Mucosa of stomach (tissue), 1 donor: Measurements from ENCODE around the gene GLRX3.

Source experiments
- H3K27me3 ChIP-seq: one replicate; pipeline ENCODE4 v1.7.0; 2013; ENCODE audit warnings: mild to moderate bottlenecking, low read length; ENCODE audit not compliant: control insufficient read depth, insufficient read depth
- H3K36me3 ChIP-seq: one replicate; pipeline ENCODE4 v1.7.0; 2013; ENCODE audit warnings: low read length; ENCODE audit not compliant: control insufficient read depth, insufficient read depth
- H3K4me1 ChIP-seq: one replicate; pipeline ENCODE4 v1.7.0; 2013; ENCODE audit warnings: mild to moderate bottlenecking, low read length; ENCODE audit not compliant: control insufficient read depth, insufficient read depth
- H3K4me3 ChIP-seq: one replicate; pipeline ENCODE4 v1.7.0; 2013; ENCODE audit warnings: low read length
- H3K9ac ChIP-seq: one replicate; pipeline ENCODE4 v1.7.0; 2013; ENCODE audit warnings: mild to moderate bottlenecking, low read length, moderate library complexity
- H3K9me3 ChIP-seq: one replicate; pipeline ENCODE4 v1.7.0; 2013; ENCODE audit warnings: mild to moderate bottlenecking, low read length, moderate library complexity; ENCODE audit not compliant: control insufficient read depth
- donor health status: Pancreatic carcinoma.

GLRX3 gene

GRCh38 chr10:130141038-130141437 is 4.8 kb downstream of the GLRX3 start:
- Histone ChIP-seq H3K4me1 (peaks cover 12% of the 10 kb centered on the region), H3K9ac (no peak overlapping the region), H3K36me3 (no peaks in the 10 kb centered on the region), H3K9me3 (no peaks in the 10 kb centered on the region), H3K4me3 (no peak overlapping the region), H3K27me3 (no peaks in the 10 kb centered on the region)

DNA sequence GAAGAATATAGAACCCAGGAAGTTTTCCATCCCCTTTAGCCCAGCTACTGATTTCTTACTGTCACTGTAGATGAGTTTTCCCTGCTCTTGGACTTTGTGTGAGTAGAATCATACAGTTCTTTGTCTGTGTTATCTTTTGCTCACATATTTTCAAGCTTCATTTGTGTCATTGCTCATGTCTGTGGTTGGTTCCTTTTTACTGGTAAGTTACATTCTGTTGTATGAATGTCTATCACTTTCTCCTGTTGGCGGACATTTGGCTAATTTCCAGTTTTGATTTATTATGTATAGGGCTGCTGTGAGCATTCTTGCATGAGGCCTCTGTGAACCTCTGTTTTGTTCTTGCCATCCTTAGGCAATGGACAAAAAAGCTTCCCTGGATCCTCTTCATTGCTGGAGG is 5.3 kb downstream of the GLRX3 start:
- H3K36me3 ChIP-seq: no peaks in the 10 kb centered on the region
- H3K27me3 ChIP-seq: no peaks in the 10 kb centered on the region
- H3K9me3 ChIP-seq: no peaks in the 10 kb centered on the region
- peaks cover 12% of the 10 kb centered on the region for H3K4me1 ChIP-seq
- no peak overlapping the region for H3K9ac ChIP-seq
- H3K4me3 ChIP-seq: no peak overlapping the region

DNA sequence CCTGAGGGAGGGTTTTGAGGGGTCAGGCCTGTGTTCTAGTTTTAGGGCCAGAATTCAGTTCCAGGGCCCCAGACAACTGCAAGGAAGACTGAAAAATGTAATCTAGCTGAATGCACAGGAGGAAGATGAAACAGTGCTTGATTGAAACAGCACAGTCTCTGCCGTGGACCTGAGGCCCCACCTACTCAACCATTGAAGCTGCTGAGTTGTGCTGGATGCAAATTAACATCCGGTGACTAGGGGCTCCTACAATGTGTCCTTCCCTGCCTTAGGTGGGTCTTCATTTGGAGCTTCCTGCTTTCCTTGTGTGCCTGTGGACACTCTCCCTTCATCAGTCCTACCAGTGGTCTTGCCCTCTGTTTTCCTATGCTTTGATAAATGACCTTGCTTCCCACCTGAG is 5.7 kb downstream of the GLRX3 start:
- no peaks in the 10 kb centered on the region for H3K36me3 ChIP-seq
- H3K4me3 ChIP-seq: no peak overlapping the region
- no peaks in the 10 kb centered on the region for H3K9me3 ChIP-seq
- no peak overlapping the region for H3K9ac ChIP-seq
- no peaks in the 10 kb centered on the region for H3K27me3 ChIP-seq
- H3K4me1 ChIP-seq: peaks cover 12% of the 10 kb centered on the region

- no peaks in the 10 kb centered on the region for H3K27me3 ChIP-seq
- no peak overlapping the region for H3K4me3 ChIP-seq
- H3K9ac ChIP-seq: no peak overlapping the region
- no peaks in the 10 kb centered on the region for H3K36me3 ChIP-seq
- H3K4me1 ChIP-seq: no peaks in the 10 kb centered on the region
- no peaks in the 10 kb centered on the region for H3K9me3 ChIP-seq
Observed at GRCh38 chr10:130146042-130146441, 9.9 kb downstream of the GLRX3 start.

GRCh38 chr10:130159192-130159794 is 23.1 kb downstream of the GLRX3 start:
- Histone ChIP-seq H3K4me3 (no peak overlapping the region), H3K9me3 (no peaks in the 10 kb centered on the region), H3K36me3 (no peaks in the 10 kb centered on the region), H3K4me1 (no peaks in the 10 kb centered on the region), H3K9ac (no peak overlapping the region), H3K27me3 (no peaks in the 10 kb centered on the region)

- no peaks in the 10 kb centered on the region for H3K4me1 ChIP-seq
- no peak overlapping the region for H3K4me3 ChIP-seq
- no peaks in the 10 kb centered on the region for H3K27me3 ChIP-seq
- H3K9me3 ChIP-seq: no peaks in the 10 kb centered on the region
- no peak overlapping the region for H3K9ac ChIP-seq
- no peaks in the 10 kb centered on the region for H3K36me3 ChIP-seq
Observed at GRCh38 chr10:130160775-130161174, 24.6 kb downstream of the GLRX3 start.

- Histone ChIP-seq H3K9ac (no peak overlapping the region), H3K36me3 (no peaks in the 10 kb centered on the region), H3K4me1 (no peaks in the 10 kb centered on the region), H3K4me3 (no peak overlapping the region), H3K27me3 (no peaks in the 10 kb centered on the region), H3K9me3 (no peaks in the 10 kb centered on the region)
Observed at GRCh38 chr10:130161331-130161730, 25.1 kb downstream of the GLRX3 start.

- Histone ChIP-seq H3K9me3 (no peaks in the 10 kb centered on the region), H3K36me3 (no peaks in the 10 kb centered on the region), H3K9ac (no peak overlapping the region), H3K27me3 (no peaks in the 10 kb centered on the region), H3K4me1 (peaks cover 12% of the 10 kb centered on the region), H3K4me3 (no peak overlapping the region)
Observed at GRCh38 chr10:130167193-130167592, 31.0 kb downstream of the GLRX3 start.

- H3K9me3 ChIP-seq: no peaks in the 10 kb centered on the region
- no peaks in the 10 kb centered on the region for H3K27me3 ChIP-seq
- no peak overlapping the region for H3K4me3 ChIP-seq
- no peak overlapping the region for H3K9ac ChIP-seq
- H3K36me3 ChIP-seq: no peaks in the 10 kb centered on the region
- peaks cover 12% of the 10 kb centered on the region for H3K4me1 ChIP-seq
Observed at GRCh38 chr10:130167707-130168106, 31.5 kb downstream of the GLRX3 start.

- no peak overlapping the region for H3K9ac ChIP-seq
- H3K27me3 ChIP-seq: no peaks in the 10 kb centered on the region
- no peaks in the 10 kb centered on the region for H3K9me3 ChIP-seq
- H3K4me3 ChIP-seq: no peak overlapping the region
- H3K4me1 ChIP-seq: peaks cover 12% of the 10 kb centered on the region
- H3K36me3 ChIP-seq: no peaks in the 10 kb centered on the region
Observed at GRCh38 chr10:130169136-130169859, 33.1 kb downstream of the GLRX3 start.

DNA sequence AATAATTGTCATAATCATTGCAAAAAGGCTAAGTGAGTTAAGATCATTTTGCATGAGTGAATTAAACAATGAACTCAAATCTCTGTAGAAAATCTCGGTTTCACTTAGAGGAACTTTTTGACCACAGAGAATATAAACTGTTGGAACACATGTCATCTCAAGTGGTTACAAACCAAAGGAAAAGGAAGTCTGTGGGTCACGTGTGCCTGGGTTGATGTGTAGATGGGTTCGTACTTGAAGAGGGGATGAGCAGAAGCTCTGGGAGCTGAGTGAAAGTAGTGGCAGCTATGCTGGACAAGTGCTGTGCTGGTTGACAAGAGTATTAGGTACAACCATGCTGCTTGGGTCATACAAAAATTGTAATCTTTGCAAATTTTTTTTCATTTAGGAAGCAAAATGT is 35.0 kb downstream of the GLRX3 start:
- Histone ChIP-seq H3K9me3 (no peaks in the 10 kb centered on the region), H3K4me3 (no peak overlapping the region), H3K27me3 (no peaks in the 10 kb centered on the region), H3K36me3 (no peaks in the 10 kb centered on the region), H3K4me1 (peaks cover 12% of the 10 kb centered on the region), H3K9ac (no peak overlapping the region)

- Histone ChIP-seq H3K9ac (no peak overlapping the region), H3K36me3 (no peaks in the 10 kb centered on the region), H3K27me3 (no peaks in the 10 kb centered on the region), H3K9me3 (no peaks in the 10 kb centered on the region), H3K4me1 (peaks cover 9% of the 10 kb centered on the region), H3K4me3 (no peak overlapping the region)
Observed at GRCh38 chr10:130174328-130174727, 38.1 kb downstream of the GLRX3 start.
